GM12864 (cell line): ENCODE results near the gene NSD1.

Experiments used
- DNase-seq: peaks from one replicate; pipeline ENCODE4 v3.0.0-alpha.2; 2011; ENCODE audit warnings: low read depth
- H3K4me3 ChIP-seq: 2 replicates; pipeline ENCODE4 v1.5.1; 2011; ENCODE audit warnings: mild to moderate bottlenecking, low read depth, low read length, control low read depth
- CTCF ChIP-seq: IDR thresholded peaks from 2 replicates; pipeline ENCODE4 v1.5.1; 2011; ENCODE audit warnings: low read depth, mild to moderate bottlenecking, moderate library complexity, low read length, control low read depth, inconsistent platforms; ENCODE audit errors: missing control alignments

Gene NSD1

GRCh38 chr5:177297922-177298321, 164.3 kb downstream of the NSD1 start:
- DNase-seq, result no peak
- no peak overlapping the region for H3K4me3 ChIP-seq
- TF ChIP-seq CTCF, result no peak

GRCh38 chr5:177299697-177300096, 166.1 kb downstream of the NSD1 start:
- DNase-seq, result no peak
- no peak overlapping the region for H3K4me3 ChIP-seq
- TF ChIP-seq CTCF, result no peak

- H3K4me3 ChIP-seq, result no peak overlapping the region; the same call in 1 of the 2 replicates
- no peak for DNase-seq
- no peak for TF ChIP-seq CTCF
These were observed 166.8 kb downstream of the NSD1 start for GRCh38 chr5:177300236-177300880.

- H3K4me3 ChIP-seq, result no peak overlapping the region; the same call in 1 of the 2 replicates
- DNase-seq, result no peak
These were observed 167.4 kb downstream of the NSD1 start for GRCh38 chr5:177300951-177301350.

GRCh38 chr5:177301503-177302165, 168.1 kb downstream of the NSD1 start:
- no peak for TF ChIP-seq CTCF
- no peak for DNase-seq
- H3K4me3 ChIP-seq, result no peak overlapping the region; the same call in 1 of the 2 replicates

More at GRCh38 chr5:177300951-177301350, 167.4 kb downstream of the NSD1 start:
- TF ChIP-seq CTCF, result no peak

- no peak for DNase-seq
- H3K4me3 ChIP-seq, result peak overlapping the region; percentile 87
- TF ChIP-seq CTCF, result peak; percentile 27
These were observed 169.0 kb downstream of the NSD1 start for GRCh38 chr5:177302354-177303110.
